Esophagus muscularis mucosa (tissue), 4 donors: ENCODE results near the gene PNCK. TPM values are rescaled to one million over a fixed set of nuclear protein-coding genes. Genes with fewer than 3 reads are reported as not detected.

Experiments
- DNase-seq: peaks from one replicate; pipeline ENCODE4 v3.0.0-alpha.2; 2017; ENCODE audit errors: extremely low spot score
- H3K27ac ChIP-seq, 4 donors: fragments of 200-600 bp; sonication (generic); replicated peaks in 1 of 4; 1 replicate in 3 of 4; 2 replicates in 1 of 4; pipeline ENCODE4 v1.5.1; 2016 to 2019; ENCODE audit warnings: mild to moderate bottlenecking in 1 of 4
- H3K27me3 ChIP-seq, 4 donors: fragments of 200-600 bp; sonication (generic); one replicate each; pipeline versions ENCODE4 v1.5.1 to v1.6.0; 2016 to 2019
- H3K36me3 ChIP-seq, 4 donors: fragments of 200-600 bp; sonication (generic); one replicate each; pipeline ENCODE4 v1.5.1; 2016 to 2019
- H3K4me1 ChIP-seq, 4 donors: fragments of 200-600 bp; sonication (generic); one replicate each; pipeline ENCODE4 v1.5.1; 2016 to 2019
- H3K4me3 ChIP-seq, 4 donors: fragments of 200-600 bp; sonication (generic); 1 replicate in 2 of 4; 2 replicates in 2 of 4; pipeline ENCODE4 v1.5.1; 2016 to 2019; ENCODE audit warnings: mild to moderate bottlenecking in 4 of 4, moderate library complexity in 1 of 4
- H3K9me3 ChIP-seq, 4 donors: fragments of 200-600 bp; sonication (generic); 1 replicate in 3 of 4; 2 replicates in 1 of 4; pipeline ENCODE4 v1.5.1; 2016 to 2019
- EP300 ChIP-seq: sonication (generic); formaldehyde crosslinking; IDR thresholded peaks from one replicate; pipeline ENCODE4 v1.6.1; 2017; ENCODE audit warnings: antibody characterized with exemption
- POLR2A ChIP-seq: fragments of 450-650 bp; IDR thresholded peaks from one replicate; pipeline ENCODE4 v1.6.1; 2017; ENCODE audit warnings: antibody characterized with exemption, moderate library complexity, mild to moderate bottlenecking, low read depth
- POLR2AphosphoS5 ChIP-seq, 2 donors: sonication (generic); formaldehyde crosslinking; IDR thresholded peaks; one replicate each; pipeline ENCODE4 v1.6.1; 2017; ENCODE audit warnings: antibody characterized with exemption in 2 of 2
- WGBS: methylation state at CpG from one replicate; pipeline ENCODE4 v1.1.5; 2018; 5-methylcytosine and 5-hydroxymethylcytosine counted together
- intact Hi-C: fragments of 100-400 bp; cut with DNase I; formaldehyde crosslinking; loops from one replicate; pipeline ENCODE4 v1.15.1; 2023
- total RNA-seq, 4 donors: library from RNA; depleted of rRNA; stranded (reverse); fragments of >200 nt; gene quantifications; one replicate each; pipeline versions ENCODE4 v1.1.0 to v1.2.1, GENCODE V29; 2016
- TF ChIP-seq, protein P1 (sequence below), 3 experiments: fragments of 200-600 bp in 2 of 3; fragments of 450-650 bp in 1 of 3; sonication (generic) in 2 of 3; IDR thresholded peaks; one replicate each; pipeline ENCODE4 v1.5.1; 2017 to 2019; ENCODE audit warnings: antibody characterized with exemption in 3 of 3, mild to moderate bottlenecking in 2 of 3, moderate library complexity in 1 of 3

Gene PNCK
- total RNA-seq, 4 donors from 2014 or later = 20.5 to 67.8 (median 26.0) TPM

- H3K4me3 ChIP-seq = no peak overlapping the region
- no peak overlapping the region for H3K27ac ChIP-seq
- no peaks in the 10 kb centered on the region for H3K9me3 ChIP-seq
- H3K4me1 ChIP-seq = peaks cover 0 to 7% (median 3%) of the 10 kb centered on the region in 4 donors
- intact Hi-C loops = no loop called here
- 82% methylated on average over 9 of the region's 9 CpGs for WGBS
- no peaks in the 10 kb centered on the region for H3K27me3 ChIP-seq
- TF ChIP-seq POLR2A (no peak), EP300 (no peak), POLR2AphosphoS5 (IDR thresholded peaks at IDR 0.05) (no peak)
- TF ChIP-seq, protein P1, sequence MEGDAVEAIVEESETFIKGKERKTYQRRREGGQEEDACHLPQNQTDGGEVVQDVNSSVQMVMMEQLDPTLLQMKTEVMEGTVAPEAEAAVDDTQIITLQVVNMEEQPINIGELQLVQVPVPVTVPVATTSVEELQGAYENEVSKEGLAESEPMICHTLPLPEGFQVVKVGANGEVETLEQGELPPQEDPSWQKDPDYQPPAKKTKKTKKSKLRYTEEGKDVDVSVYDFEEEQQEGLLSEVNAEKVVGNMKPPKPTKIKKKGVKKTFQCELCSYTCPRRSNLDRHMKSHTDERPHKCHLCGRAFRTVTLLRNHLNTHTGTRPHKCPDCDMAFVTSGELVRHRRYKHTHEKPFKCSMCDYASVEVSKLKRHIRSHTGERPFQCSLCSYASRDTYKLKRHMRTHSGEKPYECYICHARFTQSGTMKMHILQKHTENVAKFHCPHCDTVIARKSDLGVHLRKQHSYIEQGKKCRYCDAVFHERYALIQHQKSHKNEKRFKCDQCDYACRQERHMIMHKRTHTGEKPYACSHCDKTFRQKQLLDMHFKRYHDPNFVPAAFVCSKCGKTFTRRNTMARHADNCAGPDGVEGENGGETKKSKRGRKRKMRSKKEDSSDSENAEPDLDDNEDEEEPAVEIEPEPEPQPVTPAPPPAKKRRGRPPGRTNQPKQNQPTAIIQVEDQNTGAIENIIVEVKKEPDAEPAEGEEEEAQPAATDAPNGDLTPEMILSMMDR (IDR thresholded peaks at IDR 0.05) = no peak
- H3K36me3 ChIP-seq = peaks cover 6 to 65% (median 55%) of the 10 kb centered on the region in 4 donors
- no peak for DNase-seq
Measured at GRCh38 chrX:153717445-153717844, 43.8 kb upstream of the PNCK start.

DNA sequence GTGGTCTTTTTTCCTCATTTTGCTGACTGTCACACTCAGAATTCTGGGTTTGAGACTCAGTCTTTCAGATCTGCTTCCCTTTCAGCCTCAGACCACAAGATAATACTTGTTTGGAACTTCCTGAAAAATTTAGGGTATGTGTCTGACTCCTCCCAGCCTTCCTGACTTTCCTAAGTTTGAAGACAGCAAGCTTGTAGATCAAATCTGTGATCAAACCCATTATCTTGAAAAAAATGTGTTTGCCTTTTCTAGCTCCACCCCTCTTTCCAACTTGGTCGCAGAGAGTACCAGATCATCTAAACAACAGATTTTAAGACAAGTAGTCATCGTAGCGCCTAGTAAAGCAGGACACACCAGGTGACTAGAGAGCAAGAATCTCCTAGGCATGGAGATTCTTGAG, 40.6 kb upstream of the PNCK start:
- no peak overlapping the region for H3K4me3 ChIP-seq
- H3K27me3 ChIP-seq = no peaks in the 10 kb centered on the region
- no peaks in the 10 kb centered on the region for H3K9me3 ChIP-seq
- TF ChIP-seq EP300 (no peak), POLR2A (no peak), POLR2AphosphoS5 (IDR thresholded peaks at IDR 0.05) (no peak)
- TF ChIP-seq, protein P1 (IDR thresholded peaks at IDR 0.05) = no peak
- H3K27ac ChIP-seq = no peak overlapping the region
- no peaks in the 10 kb centered on the region for H3K4me1 ChIP-seq
- WGBS = 76% methylated on average over 3 of the region's 3 CpGs
- H3K36me3 ChIP-seq = peaks cover 3 to 61% (median 47%) of the 10 kb centered on the region in 4 donors
- no peak for DNase-seq
- intact Hi-C loops = no loop called here

GRCh38 chrX:153709726-153710674, 36.4 kb upstream of the PNCK start:
- no peak overlapping the region for H3K4me3 ChIP-seq
- 82% methylated on average over 23 of the region's 27 CpGs for WGBS
- no peak for DNase-seq
- intact Hi-C loops = no loop called here
- H3K27me3 ChIP-seq = no peaks in the 10 kb centered on the region
- no peak overlapping the region for H3K27ac ChIP-seq
- peaks cover 4 to 24% (median 16%) of the 10 kb centered on the region in 4 donors for H3K4me1 ChIP-seq
- peaks cover 0 to 34% (median 22%) of the 10 kb centered on the region in 4 donors for H3K36me3 ChIP-seq
- H3K9me3 ChIP-seq = no peaks in the 10 kb centered on the region
- TF ChIP-seq EP300 = no peak
- no peak for TF ChIP-seq POLR2A
- no peak for TF ChIP-seq POLR2AphosphoS5 (IDR thresholded peaks at IDR 0.05)
- TF ChIP-seq, protein P1 (IDR thresholded peaks at IDR 0.05) = no peak

DNA sequence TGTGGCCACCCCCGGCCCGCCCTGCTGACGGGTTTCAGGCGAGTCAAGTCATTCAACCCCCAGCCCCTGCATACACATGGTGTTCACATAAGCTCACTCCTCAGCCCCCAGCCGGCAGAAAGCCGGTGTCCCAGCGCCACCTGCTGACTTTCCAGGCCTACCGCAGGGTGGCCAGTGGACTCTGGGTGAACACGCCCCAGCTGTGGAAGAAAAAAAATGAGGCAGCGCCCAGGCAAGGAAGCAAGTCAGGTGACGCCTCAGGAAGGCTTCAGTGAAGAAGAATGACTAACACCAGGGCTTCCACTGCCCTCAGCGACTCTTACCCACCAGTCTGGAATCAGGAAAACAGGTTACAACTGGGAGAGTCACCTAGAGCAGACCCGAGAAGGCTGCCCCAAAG, 34.8 kb upstream of the PNCK start:
- no peaks in the 10 kb centered on the region for H3K27me3 ChIP-seq
- H3K4me3 ChIP-seq = no peak overlapping the region
- peaks cover 4 to 37% (median 29%) of the 10 kb centered on the region in 4 donors for H3K4me1 ChIP-seq
- H3K9me3 ChIP-seq = no peaks in the 10 kb centered on the region
- WGBS = 29% methylated on average over 7 of the region's 13 CpGs
- DNase-seq = no peak
- intact Hi-C loops = no loop called here
- H3K36me3 ChIP-seq = peaks cover 0 to 31% (median 16%) of the 10 kb centered on the region in 4 donors
- peak overlapping the region in 1 of 4 donors; percentile 42 for H3K27ac ChIP-seq
- TF ChIP-seq POLR2A (no peak), POLR2AphosphoS5 (IDR thresholded peaks at IDR 0.05) (peak; percentile 23 to 41), EP300 (no peak)
- TF ChIP-seq, protein P1 (IDR thresholded peaks at IDR 0.05) = peak; percentile 62 to 71 (median 67)
